H9 (cell line): ENCODE results near the gene EML4. TPM values are rescaled to one million over a fixed set of nuclear protein-coding genes. Genes with fewer than 3 reads are reported as not detected.

Source experiments
- DNase-seq: peaks from one replicate; pipeline ENCODE4 v3.0.0-alpha.2; 2017
- H2AFZ ChIP-seq: one replicate; pipeline ENCODE4 v1.6.1; 2013; ENCODE audit warnings: mild to moderate bottlenecking, low read length, control low read depth, moderate library complexity
- H2AK5ac ChIP-seq: 2 replicates; pipeline ENCODE4 v1.6.1; 2013; ENCODE audit warnings: low read length, control low read depth, mixed read lengths; ENCODE audit not compliant: insufficient read length
- H2BK120ac ChIP-seq: one replicate; pipeline ENCODE4 v1.6.1; 2013; ENCODE audit warnings: low read depth, mild to moderate bottlenecking, low read length, control low read depth, inconsistent platforms; ENCODE audit not compliant: poor library complexity, severe bottlenecking
- H2BK12ac ChIP-seq: 2 replicates; pipeline ENCODE4 v1.6.1; 2013; ENCODE audit warnings: low read length, control low read depth, mixed read lengths, low read depth; ENCODE audit not compliant: insufficient read length
- H2BK15ac ChIP-seq: 2 replicates; pipeline ENCODE4 v1.6.1; 2013; ENCODE audit warnings: low read depth, low read length, control low read depth
- H2BK20ac ChIP-seq: one replicate; pipeline ENCODE4 v1.6.1; 2013; ENCODE audit warnings: low read depth, mild to moderate bottlenecking, low read length, control low read depth, inconsistent platforms; ENCODE audit not compliant: poor library complexity, severe bottlenecking
- H2BK5ac ChIP-seq: 2 replicates; pipeline ENCODE4 v1.6.1; 2013; ENCODE audit warnings: low read length, control low read depth, mixed read lengths; ENCODE audit not compliant: insufficient read length
- H3K14ac ChIP-seq: 2 replicates; pipeline ENCODE4 v1.6.1; 2013; ENCODE audit warnings: low read length, control low read depth; ENCODE audit not compliant: insufficient read depth
- H3K18ac ChIP-seq: 2 replicates; pipeline ENCODE4 v1.6.1; 2013; ENCODE audit warnings: low read depth, mild to moderate bottlenecking, mixed read lengths, low read length, control low read depth; ENCODE audit not compliant: insufficient read length
- H3K23ac ChIP-seq: 2 replicates; pipeline ENCODE4 v1.6.1; 2013; ENCODE audit warnings: low read length, control low read depth, mixed read lengths, low read depth; ENCODE audit not compliant: insufficient read length
- H3K23me2 ChIP-seq: 2 replicates; pipeline ENCODE4 v1.6.1; 2013; ENCODE audit warnings: low read depth, mild to moderate bottlenecking, mixed read lengths, low read length, control low read depth; ENCODE audit not compliant: insufficient read length, poor library complexity, severe bottlenecking
- H3K27ac ChIP-seq: 2 replicates; pipeline ENCODE4 v1.5.1; 2013; ENCODE audit warnings: low read length, control low read depth, mixed read lengths, low read depth; ENCODE audit not compliant: insufficient read length
- H3K27me3 ChIP-seq: 2 replicates; pipeline ENCODE4 v1.6.1; 2013; ENCODE audit warnings: low read length, control low read depth, inconsistent platforms; ENCODE audit not compliant: insufficient read depth
- H3K4ac ChIP-seq: 2 replicates; pipeline ENCODE4 v1.6.1; 2013; ENCODE audit warnings: low read depth, mild to moderate bottlenecking, control low read depth, inconsistent platforms, low read length, moderate library complexity
- H3K4me1 ChIP-seq: 2 replicates; pipeline ENCODE4 v1.6.1; 2013; ENCODE audit warnings: low read length, control low read depth, inconsistent platforms; ENCODE audit not compliant: insufficient read depth
- H3K4me2 ChIP-seq: 2 replicates; pipeline ENCODE4 v1.6.1; 2013; ENCODE audit warnings: low read length, control low read depth, mixed read lengths; ENCODE audit not compliant: insufficient read length, insufficient read depth
- H3K56ac ChIP-seq: 2 replicates; pipeline ENCODE4 v1.6.1; 2013; ENCODE audit warnings: low read depth, mild to moderate bottlenecking, mixed read lengths, low read length, control low read depth; ENCODE audit not compliant: insufficient read length
- H3K79me1 ChIP-seq: 2 replicates; pipeline ENCODE4 v1.6.1; 2013; ENCODE audit warnings: low read depth, mild to moderate bottlenecking, moderate library complexity, low read length, control low read depth, inconsistent platforms; ENCODE audit not compliant: insufficient read depth, poor library complexity, severe bottlenecking
- H3K79me2 ChIP-seq: 2 replicates; pipeline ENCODE4 v1.6.1; 2013; ENCODE audit warnings: low read length, control low read depth, inconsistent platforms; ENCODE audit not compliant: insufficient read depth
- H3K9ac ChIP-seq: 2 replicates; pipeline ENCODE4 v1.6.1; 2013; ENCODE audit warnings: low read length, control low read depth, mixed read lengths; ENCODE audit not compliant: insufficient read length; ENCODE audit errors: extremely low read depth
- H3K9me3 ChIP-seq: one replicate; pipeline ENCODE4 v1.6.1; 2013; ENCODE audit warnings: low read depth, low read length, inconsistent platforms; ENCODE audit not compliant: control insufficient read depth
- H3T11ph ChIP-seq: one replicate; pipeline ENCODE4 v1.6.1; 2013; ENCODE audit warnings: mild to moderate bottlenecking, low read length, control low read depth, inconsistent platforms
- H4K20me1 ChIP-seq: one replicate; pipeline ENCODE4 v1.6.1; 2013; ENCODE audit not compliant: control insufficient read depth, insufficient read length, insufficient read depth
- H4K5ac ChIP-seq: 2 replicates; pipeline ENCODE4 v1.6.1; 2013; ENCODE audit warnings: low read depth, mild to moderate bottlenecking, mixed read lengths, low read length, control low read depth; ENCODE audit not compliant: insufficient read length
- H4K8ac ChIP-seq: replicated peaks from 2 replicates; pipeline ENCODE4 v1.6.1; 2013; ENCODE audit warnings: low read length, control low read depth, mixed read lengths, low read depth; ENCODE audit not compliant: insufficient read length
- H4K91ac ChIP-seq: 2 replicates; pipeline ENCODE4 v1.6.1; 2013; ENCODE audit warnings: low read depth, mild to moderate bottlenecking, moderate library complexity, mixed read lengths, low read length, control low read depth; ENCODE audit not compliant: insufficient read length
- H3K27ac Mint-ChIP-seq, 3 experiments: 2 replicates in 2 of 3; 3 replicates in 1 of 3; pipeline ENCODE4 v1.8.0; 2020 to 2021; ENCODE audit warnings: mixed read lengths in 3 of 3, mild to moderate bottlenecking in 1 of 3, moderate library complexity in 1 of 3
- H3K27me3 Mint-ChIP-seq: 2 replicates; pipeline ENCODE4 v1.8.0; 2021; ENCODE audit warnings: low read depth, mild to moderate bottlenecking, moderate library complexity, mixed read lengths
- H3K36me3 Mint-ChIP-seq, 3 experiments: 2 replicates in 2 of 3; 3 replicates in 1 of 3; pipeline ENCODE4 v1.8.0; 2020 to 2021; ENCODE audit warnings: low read depth in 3 of 3, mixed read lengths in 3 of 3; ENCODE audit not compliant: insufficient read depth in 1 of 3
- H3K4me1 Mint-ChIP-seq, 2 experiments: 2 replicates each; pipeline ENCODE4 v1.8.0; 2020; ENCODE audit warnings: mixed read lengths in 2 of 2
- H3K4me3 Mint-ChIP-seq, 2 experiments: 2 replicates in 1 of 2; 3 replicates in 1 of 2; pipeline ENCODE4 v1.8.0; 2020 to 2021; ENCODE audit warnings: mild to moderate bottlenecking in 2 of 2, mixed read lengths in 2 of 2, moderate library complexity in 1 of 2
- H3K9me3 Mint-ChIP-seq, 2 experiments: 2 replicates in 1 of 2; 3 replicates in 1 of 2; pipeline ENCODE4 v1.8.0; 2020; ENCODE audit warnings: mild to moderate bottlenecking in 2 of 2, mixed read lengths in 2 of 2, moderate library complexity in 1 of 2
- CTCF ChIP-seq: fragments of 200-600 bp; sonication (generic); conservative IDR thresholded peaks from 3 replicates; pipeline ENCODE4 v1.8.0; 2021; ENCODE audit warnings: antibody characterized with exemption, mild to moderate bottlenecking
- WGBS: extraction: QIAGEN DNeasy Blood & Tissue Kit; methylation state at CpG from one replicate; pipeline ENCODE4 v1.1.7; 2013; ENCODE audit warnings: missing lambda C conversion rate, low lambda C conversion rate, mixed read lengths; ENCODE audit not compliant: insufficient read length; ENCODE audit errors: extremely low coverage; 5-methylcytosine and 5-hydroxymethylcytosine counted together
- total RNA-seq: library from RNA; stranded (reverse); gene quantifications from 2 replicates; pipeline ENCODE4 v1.2.1, GENCODE V29; 2021

Gene EML4
- total RNA-seq, 1 experiment from 2014 or later: 68.6 TPM

DNA sequence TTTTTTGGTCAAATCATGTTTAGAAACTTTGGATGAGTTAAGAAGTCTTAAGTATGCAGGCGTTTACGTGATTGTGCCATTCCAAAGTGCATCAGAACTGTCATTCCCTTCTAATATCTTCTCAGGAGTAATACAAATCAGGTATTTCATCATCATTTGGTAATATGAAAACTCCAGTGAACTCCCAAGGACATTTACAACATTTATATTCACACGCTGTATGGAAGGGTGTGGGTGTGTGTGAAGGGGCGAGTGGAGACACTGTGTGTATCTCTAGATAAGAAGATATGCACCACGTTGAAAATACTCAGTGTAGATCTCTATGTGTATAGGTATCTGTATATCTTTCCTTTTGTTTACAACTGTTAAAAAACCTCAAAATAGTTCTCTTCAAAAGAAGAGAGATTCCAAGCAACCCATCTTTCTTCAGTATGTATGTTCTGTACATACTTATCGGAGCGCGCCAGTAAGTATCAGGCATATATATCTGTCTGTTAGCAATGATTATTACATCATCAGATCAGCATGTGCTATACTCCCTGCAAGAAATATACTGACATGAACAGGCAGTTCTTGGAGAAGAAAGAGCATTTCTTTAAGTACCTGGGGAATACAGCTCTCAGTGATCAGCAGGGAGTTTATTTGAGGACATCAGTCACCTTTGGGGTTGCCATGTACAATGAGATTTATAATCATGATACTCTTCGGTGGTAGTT, 162.6 kb downstream of the EML4 start:
- Histone ChIP-seq H3K27ac (no peak overlapping the region), H3K9ac (no peak overlapping the region), H3T11ph (no peak overlapping the region), H2BK15ac (no peak overlapping the region), H2BK12ac (no peak overlapping the region), H3K4me1 (no peaks in the 10 kb centered on the region), H3K27me3 (no peaks in the 10 kb centered on the region), H4K20me1 (no peaks in the 10 kb centered on the region), H2AK5ac (no peak overlapping the region), H3K79me2 (no peaks in the 10 kb centered on the region), H3K4me2 (no peak overlapping the region), H2BK20ac (no peak overlapping the region), H4K8ac (no peak overlapping the region), H4K5ac (no peak overlapping the region), H3K14ac (no peak overlapping the region), H3K4ac (no peak overlapping the region), H3K23ac (no peak overlapping the region), H3K79me1 (no peaks in the 10 kb centered on the region), H3K23me2 (no peaks in the 10 kb centered on the region), H2AFZ (no peak overlapping the region), H2BK5ac (no peak overlapping the region), H3K9me3 (no peaks in the 10 kb centered on the region), H2BK120ac (no peak overlapping the region), H3K56ac (no peak overlapping the region), H3K18ac (no peak overlapping the region), H4K91ac (no peak overlapping the region)
- Mint-ChIP-seq H3K4me3 (no peak overlapping the region), H3K9me3 (no peaks in the 10 kb centered on the region), H3K4me1 (no peaks in the 10 kb centered on the region; a peak in 1 of 4 replicates), H3K27ac (no peak overlapping the region), H3K27me3 (no peaks in the 10 kb centered on the region), H3K36me3 (peaks cover 15 to 49% (median 37%) of the 10 kb centered on the region in 3 experiments; a peak in 6 of 7 replicates)
- WGBS: no CpG with 5 or more reads among the region's 9 CpGs
- TF ChIP-seq CTCF: no peak
- no peak for DNase-seq
